GM12878 (cell line): ENCODE data around the gene NIN. TPM values are rescaled to one million over a fixed set of nuclear protein-coding genes. Genes with fewer than 3 reads are reported as not detected.
A peak's percentile ranks its signal among the peaks of the same experiment; 100 is the strongest.

Source experiments
- CEBPZ ChIP-seq: fragments of 150-350 bp; IDR thresholded peaks from 2 replicates; pipeline ENCODE4 v1.6.1; 2016; ENCODE audit warnings: low read depth, low read length
- CUX1 ChIP-seq: IDR thresholded peaks from 2 replicates; pipeline ENCODE4 v1.6.1; 2012; ENCODE audit warnings: improper control_type of control experiment, low read depth, low read length; ENCODE audit not compliant: insufficient replicate concordance
- EED ChIP-seq: sonication (generic); IDR thresholded peaks from 2 replicates; pipeline ENCODE4 v1.6.1; 2016; ENCODE audit warnings: antibody characterized with exemption, low read depth
- EZH2 ChIP-seq: IDR thresholded peaks from 2 replicates; pipeline ENCODE4 v1.6.1; 2012; ENCODE audit warnings: low read depth, mild to moderate bottlenecking, control low read depth, inconsistent platforms, low read length, borderline replicate concordance; ENCODE audit not compliant: control insufficient read depth
- HDAC2 ChIP-seq: fragments of 200-600 bp; sonication (generic); IDR thresholded peaks from 2 replicates; pipeline ENCODE4 v1.6.1; 2017
- IKZF2 ChIP-seq, 2 experiments: fragments of 450-650 bp; IDR thresholded peaks; 2 replicates each; pipeline ENCODE4 v1.6.1; 2017; ENCODE audit warnings: mild to moderate bottlenecking in 2 of 2, moderate library complexity in 2 of 2
- MLLT1 ChIP-seq: fragments of 450-650 bp; IDR thresholded peaks from 2 replicates; pipeline ENCODE4 v1.6.1; 2016; ENCODE audit warnings: mild to moderate bottlenecking
- NBN ChIP-seq: fragments of 450-650 bp; IDR thresholded peaks from 2 replicates; pipeline ENCODE4 v1.6.1; 2016
- NRF1 ChIP-seq: conservative IDR thresholded peaks from 2 replicates; pipeline ENCODE4 v1.6.1; 2011; ENCODE audit warnings: mild to moderate bottlenecking, low read depth, low read length, improper control_type of control experiment
- POLR2A ChIP-seq: IDR thresholded peaks from 2 replicates; pipeline ENCODE4 v1.6.1; 2011; ENCODE audit warnings: low read depth, mild to moderate bottlenecking, low read length
- RAD21 ChIP-seq: IDR thresholded peaks from 2 replicates; pipeline ENCODE4 v1.6.1; 2011; ENCODE audit warnings: mild to moderate bottlenecking, low read depth, low read length, moderate library complexity; ENCODE audit not compliant: insufficient read depth
- SREBF1 ChIP-seq: IDR thresholded peaks from 2 replicates; pipeline ENCODE4 v1.6.1; 2012; ENCODE audit warnings: mild to moderate bottlenecking, low read length
- YBX1 ChIP-seq: fragments of 450-650 bp; IDR thresholded peaks from 2 replicates; pipeline ENCODE4 v1.6.1; 2016; ENCODE audit warnings: antibody characterized with exemption
- ZNF217 ChIP-seq: fragments of 450-650 bp; IDR thresholded peaks from 2 replicates; pipeline ENCODE4 v1.6.1; 2017; ENCODE audit warnings: antibody characterized with exemption, mild to moderate bottlenecking
- ZNF384 ChIP-seq: IDR thresholded peaks from 2 replicates; pipeline ENCODE4 v1.6.1; 2012; ENCODE audit warnings: low read depth, mild to moderate bottlenecking, low read length, improper control_type of control experiment, borderline replicate concordance
- ZNF592 ChIP-seq: fragments of 450-650 bp; IDR thresholded peaks from 2 replicates; pipeline ENCODE4 v1.6.1; 2017; ENCODE audit warnings: mild to moderate bottlenecking, moderate library complexity
- polyA plus RNA-seq, 11 experiments: library from polyadenylated mRNA; depleted of rRNA in 4 of 11; unstranded in 6 of 11; stranded (reverse) in 5 of 11; fragments of >200 nt; fragmentation: Nextera tagmentation in 4 of 11; fragmentation: Illumina TruSeq in 1 of 11; extraction: Ambion mirVana in 4 of 11; extraction: Trizol in 1 of 11; gene quantifications; 1 replicate in 1 of 11; 2 replicates in 10 of 11; pipeline versions ENCODE4 v1.2.1 to v1.2.3, GENCODE V29; 2011 to 2016; ENCODE audit warnings: inconsistent platforms in 2 of 11, missing spikeins in 2 of 11, low read depth in 1 of 11
- total RNA-seq, 4 experiments: library from RNA; depleted of rRNA in 3 of 4; stranded (reverse); fragments of >200 nt in 3 of 4; fragmentation: Illumina TruSeq in 1 of 4; extraction: Trizol in 1 of 4; gene quantifications; 2 replicates each; pipeline versions ENCODE4 v1.2.1 to v1.2.3, GENCODE V29; 2013 to 2021

NIN gene
- total and polyA plus RNA-seq, 10 of the 15 experiments (the other 5 are each of a cell fraction or from before 2014, with no cell fraction given) = 16.2 to 135 (median 70.3) TPM

GRCh38 chr14:50875359-50876070 lies 44.6 kb upstream of the NIN start (continued):
- no peak for TF ChIP-seq CUX1
- TF ChIP-seq SREBF1 = no peak
- no peak for TF ChIP-seq POLR2A
- TF ChIP-seq ZNF384 = no peak
- TF ChIP-seq RAD21 = no peak
- peak; percentile 81 to 82; a peak in 3 of 4 replicates for TF ChIP-seq IKZF2 (IDR thresholded peaks at IDR 0.05)
- TF ChIP-seq CEBPZ = no peak
- TF ChIP-seq NRF1 = no peak
- no peak for TF ChIP-seq ZNF592
- peak; percentile 64; the same call in 1 of the 2 replicates for TF ChIP-seq NBN
- TF ChIP-seq ZNF217 = peak; percentile 73; the same call in 1 of the 2 replicates
- peak; percentile 90 for TF ChIP-seq MLLT1
- TF ChIP-seq EZH2 = no peak
- TF ChIP-seq HDAC2 = no peak
- peak; percentile 75; the same call in 1 of the 2 replicates for TF ChIP-seq EED
- TF ChIP-seq YBX1 = no peak
